A673 (cell line): Measurements from ENCODE around the gene RBFOX1.

ENCODE experiments used
- CTCF ChIP-seq: fragments of 300-800, 200-600 bp; sonication (generic); conservative IDR thresholded peaks from 2 replicates; pipeline ENCODE4 v1.5.1; 2017; ENCODE audit warnings: low read depth, mild to moderate bottlenecking, antibody characterized with exemption, low read length, moderate library complexity, mixed read lengths
- EZH2 ChIP-seq: fragments of 200-600 bp; sonication (generic); IDR thresholded peaks from 2 replicates; pipeline ENCODE4 v1.6.1; 2017; ENCODE audit warnings: borderline replicate concordance, low read depth, mild to moderate bottlenecking, mixed read lengths, antibody characterized with exemption, low read length; ENCODE audit not compliant: poor library complexity, severe bottlenecking

DNA sequence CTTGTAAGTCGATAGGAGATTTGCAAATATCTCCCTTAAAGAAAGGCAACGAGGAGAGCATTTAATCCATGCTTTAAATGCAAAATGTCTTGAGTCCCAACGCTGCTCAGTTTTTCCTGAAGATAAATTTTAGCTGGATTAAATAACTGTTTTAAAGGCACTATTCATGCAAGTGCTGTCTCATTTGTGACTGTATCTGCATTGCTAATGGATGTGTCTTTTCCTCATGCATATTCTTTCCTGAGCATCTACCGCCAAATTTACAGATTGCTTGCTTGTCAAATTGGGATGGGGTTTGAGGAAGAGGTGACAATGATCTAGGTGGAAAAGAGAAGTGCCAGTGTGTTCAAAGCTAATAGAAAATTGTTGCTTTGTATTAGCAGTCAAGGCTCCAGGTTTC, 106.9 kb downstream of the RBFOX1 start:
- TF ChIP-seq CTCF (no peak), EZH2 (no peak)
